ENCODE measurements around the gene C1orf94.

GRCh38 chr1:34167389-34167788 is 9.3 kb upstream of the C1orf94 start:
- TF ChIP-seq CTCF (IDR thresholded peaks at IDR 0.05) (no peak), POLR2AphosphoS5 (IDR thresholded peaks at IDR 0.05; ENCODE audit: low read depth, low read length) (no peak), REST (IDR thresholded peaks at IDR 0.05; ENCODE audit: insufficient read depth in 1 of 2, low read depth in 2 of 2, low read length in 1 of 2) (no peak)
